ENCODE data around the gene PCDHGB1.
"Not testable (repeated sequence)": the region's sequence is repeated elsewhere in the genome, so short reads cannot be mapped to it uniquely, and the experiment has no call there.

Gene PCDHGB1

GRCh38 chr5:141346017-141346416, 3.9 kb upstream of the PCDHGB1 start:
- not testable (repeated sequence) for DNase-seq

GRCh38 chr5:141351591-141351990, 1.7 kb downstream of the PCDHGB1 start:
- no peak for DNase-seq

- DNase-seq = no peak
Measured at GRCh38 chr5:141354900-141355469, 5.1 kb downstream of the PCDHGB1 start, which contains the start of gene PCDHGA4. TSS of gene PCDHGA4 (plus strand) at chr5:141355021. CDS start at chr5:141355108, 87 bp downstream.

GRCh38 chr5:141355641-141356040, 5.7 kb downstream of the PCDHGB1 start:
- DNase-seq = no peak

GRCh38 chr5:141356133-141356532, 6.2 kb downstream of the PCDHGB1 start:
- DNase-seq = no peak

- no peak for DNase-seq
Measured at GRCh38 chr5:141356950-141357349, 7.1 kb downstream of the PCDHGB1 start.

GRCh38 chr5:141359790-141360426, 10.0 kb downstream of the PCDHGB1 start, which contains the start of gene PCDHGB2:
TSS of gene PCDHGB2 (plus strand) at chr5:141359994. CDS start at chr5:141360136, 142 bp downstream.
- DNase-seq = no peak

GRCh38 chr5:141360685-141361084, 10.8 kb downstream of the PCDHGB1 start:
- no peak for DNase-seq

GRCh38 chr5:141362719-141363118, 12.8 kb downstream of the PCDHGB1 start:
- DNase-seq = no peak

GRCh38 chr5:141363952-141364660, 14.2 kb downstream of the PCDHGB1 start, which contains the start of gene PCDHGA5:
TSS of gene PCDHGA5 (plus strand) at chr5:141364162. CDS start at chr5:141364331, 169 bp downstream.
- no peak for DNase-seq

- no peak for DNase-seq
Measured at GRCh38 chr5:141366016-141366896, 16.4 kb downstream of the PCDHGB1 start.

GRCh38 chr5:141369994-141370848, 20.3 kb downstream of the PCDHGB1 start, which contains the start of gene PCDHGB3:
TSS of gene PCDHGB3 (plus strand) at chr5:141370242. CDS start at chr5:141370395, 153 bp downstream.
- DNase-seq = no peak

GRCh38 chr5:141371572-141372475, 21.9 kb downstream of the PCDHGB1 start:
- DNase-seq = no peak

- no peak for DNase-seq
Measured at GRCh38 chr5:141373673-141374317, 23.9 kb downstream of the PCDHGB1 start, which contains the start of gene PCDHGA6. TSS of gene PCDHGA6 (plus strand) at chr5:141373891. CDS start at chr5:141374084, 193 bp downstream.

- DNase-seq = no peak
Measured at GRCh38 chr5:141374627-141375026, 24.7 kb downstream of the PCDHGB1 start.

GRCh38 chr5:141375444-141376155, 25.7 kb downstream of the PCDHGB1 start:
- DNase-seq = not testable (repeated sequence)

GRCh38 chr5:141382469-141383294, 32.8 kb downstream of the PCDHGB1 start, which contains the start of gene PCDHGA7:
TSS of gene PCDHGA7 (plus strand) at chr5:141382742. CDS start at chr5:141382900, 158 bp downstream.
- no peak for DNase-seq

GRCh38 chr5:141383345-141383744, 33.4 kb downstream of the PCDHGB1 start:
- no peak for DNase-seq
